Activated T-helper 2 cell treated with anti-CD3 and anti-CD28 coated beads, Interferon-gamma antibody, Interleukin-2, Interleukin-4, amounts not matched to agents 10 μg/mL and 5 μg/mL and 100 μg/mL, durations not matched to agents 14 hours and 24 hours and 36 hours (primary cell): ENCODE measurements around the gene TRIL. TPM values are rescaled to one million over a fixed set of nuclear protein-coding genes. Genes with fewer than 3 reads are reported as not detected.

Experiments
- DNase-seq: peaks from one replicate; pipeline ENCODE4 v3.0.0; 2021; ENCODE audit warnings: low spot score
- H3K27ac Mint-ChIP-seq: one replicate; pipeline ENCODE4 v1.8.0; 2021; ENCODE audit warnings: mixed read lengths
- H3K27me3 Mint-ChIP-seq: one replicate; pipeline ENCODE4 v1.8.0; 2021; ENCODE audit warnings: low read depth, mixed read lengths
- H3K36me3 Mint-ChIP-seq: one replicate; pipeline ENCODE4 v1.8.0; 2021; ENCODE audit warnings: low read depth, mixed read lengths
- H3K4me1 Mint-ChIP-seq: one replicate; pipeline ENCODE4 v1.8.0; 2021; ENCODE audit warnings: low read depth, mixed read lengths
- H3K4me3 Mint-ChIP-seq: one replicate; pipeline ENCODE4 v1.8.0; 2021; ENCODE audit warnings: low read depth, mild to moderate bottlenecking, moderate library complexity, mixed read lengths
- H3K9me3 Mint-ChIP-seq: one replicate; pipeline ENCODE4 v1.8.0; 2021; ENCODE audit warnings: mixed read lengths
- intact Hi-C: fragments of 100-400 bp; cut with micrococcal nuclease; formaldehyde crosslinking; loops from one replicate; pipeline ENCODE4 v1.15.1; 2023
- total RNA-seq: library from RNA; stranded (reverse); gene quantifications from 2 replicates; pipeline ENCODE4 v1.2.3, GENCODE V29; 2022

Gene TRIL
- total RNA-seq, 1 donor from 2014 or later, result not detected

DNA sequence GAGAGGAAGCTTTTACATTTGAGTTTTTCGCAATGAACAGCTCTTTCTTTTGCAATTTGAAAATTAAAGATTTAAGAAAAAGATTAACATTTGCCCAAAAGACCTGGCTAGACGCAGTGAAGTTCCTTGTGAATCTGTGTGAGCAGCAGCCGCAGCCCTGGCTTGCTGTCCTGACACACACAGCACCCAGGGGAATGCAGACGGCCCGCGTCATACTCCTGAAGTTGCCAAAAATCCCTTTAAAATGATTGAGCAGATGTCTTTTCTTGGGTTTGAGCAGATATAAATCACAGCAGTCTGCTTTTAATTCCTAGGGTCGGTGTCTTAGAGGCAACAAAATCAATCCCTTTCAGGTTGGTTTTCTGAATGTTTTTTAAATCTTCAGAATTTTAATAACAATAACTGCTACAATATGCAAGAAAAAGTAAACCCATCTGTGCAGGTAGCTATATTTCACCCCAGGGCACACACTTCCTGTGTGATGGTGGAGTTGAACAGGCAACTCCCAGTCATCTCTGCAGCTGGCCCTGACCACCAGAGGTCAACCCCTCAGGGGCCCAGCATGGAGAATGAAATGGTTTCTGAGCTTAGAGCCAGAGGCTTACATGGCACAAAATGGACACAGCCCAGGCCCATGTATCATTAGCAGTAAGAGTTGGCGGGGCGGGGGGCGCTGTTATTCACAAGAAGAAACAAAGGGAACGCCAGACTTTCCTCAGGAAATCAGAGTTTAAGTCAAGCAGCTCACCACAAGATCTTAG is 32.2 kb upstream of the TRIL start:
- intact Hi-C loops, result no loop called here
- no peak for DNase-seq
- peaks cover 1% of the 10 kb centered on the region for H3K27me3 Mint-ChIP-seq
- no peak overlapping the region for H3K4me3 Mint-ChIP-seq
- H3K27ac Mint-ChIP-seq, result no peak overlapping the region
- H3K9me3 Mint-ChIP-seq, result no peaks in the 10 kb centered on the region
- H3K4me1 Mint-ChIP-seq, result no peaks in the 10 kb centered on the region
- H3K36me3 Mint-ChIP-seq, result no peaks in the 10 kb centered on the region

- Mint-ChIP-seq H3K4me1 (no peaks in the 10 kb centered on the region), H3K4me3 (no peak overlapping the region), H3K36me3 (no peaks in the 10 kb centered on the region), H3K27me3 (peaks cover 1% of the 10 kb centered on the region), H3K27ac (no peak overlapping the region), H3K9me3 (no peaks in the 10 kb centered on the region)
- DNase-seq, result no peak
- intact Hi-C loops, result no loop called here
Observed at GRCh38 chr7:28989211-28989980, 31.3 kb upstream of the TRIL start.

DNA sequence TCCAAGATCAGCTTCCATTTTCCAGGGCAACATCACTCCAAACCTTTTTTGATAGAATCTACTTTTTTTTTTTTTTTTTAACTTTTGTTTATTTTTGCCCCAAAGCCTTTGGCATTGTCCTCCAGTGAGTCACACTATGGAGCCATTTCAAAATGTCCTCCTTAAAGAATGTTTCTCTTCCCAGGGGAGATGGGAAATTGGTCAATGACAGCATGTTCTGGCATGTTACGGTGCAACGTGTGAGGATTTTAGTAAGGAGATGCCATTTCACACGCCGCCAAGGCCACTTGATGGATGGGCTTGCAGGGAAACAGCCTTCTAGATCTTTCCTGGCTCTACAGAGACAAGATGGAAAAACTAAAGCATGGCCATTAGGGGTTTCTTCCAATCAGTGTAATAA is 30.7 kb upstream of the TRIL start:
- no peak for DNase-seq
- no peak overlapping the region for H3K4me3 Mint-ChIP-seq
- no peaks in the 10 kb centered on the region for H3K9me3 Mint-ChIP-seq
- no peaks in the 10 kb centered on the region for H3K4me1 Mint-ChIP-seq
- no peaks in the 10 kb centered on the region for H3K36me3 Mint-ChIP-seq
- intact Hi-C loops, result no loop called here
- peaks cover 1% of the 10 kb centered on the region for H3K27me3 Mint-ChIP-seq
- no peak overlapping the region for H3K27ac Mint-ChIP-seq

DNA sequence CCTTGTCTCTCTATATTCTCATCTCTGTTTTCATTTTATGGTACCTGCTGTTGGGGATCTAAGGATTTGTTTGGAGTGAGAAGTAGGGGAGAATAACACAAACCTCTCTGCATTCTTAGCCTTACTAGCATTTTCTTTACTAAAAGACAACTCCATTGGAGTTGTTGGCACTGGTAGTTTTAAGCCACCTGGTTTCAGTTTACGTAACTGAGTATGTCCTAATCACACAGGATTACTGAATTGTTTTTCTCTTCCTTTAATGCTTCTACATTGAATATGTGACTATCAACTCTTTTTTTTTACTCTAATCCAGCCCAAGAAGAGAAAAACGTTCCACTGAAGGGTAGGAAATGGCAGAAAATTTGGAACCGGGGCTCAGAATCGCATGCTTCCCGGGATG is 30.0 kb upstream of the TRIL start:
- H3K27ac Mint-ChIP-seq, result no peak overlapping the region
- no peaks in the 10 kb centered on the region for H3K9me3 Mint-ChIP-seq
- DNase-seq, result no peak
- H3K4me3 Mint-ChIP-seq, result no peak overlapping the region
- intact Hi-C loops, result no loop called here
- H3K4me1 Mint-ChIP-seq, result no peaks in the 10 kb centered on the region
- H3K36me3 Mint-ChIP-seq, result no peaks in the 10 kb centered on the region
- H3K27me3 Mint-ChIP-seq, result peaks cover 1% of the 10 kb centered on the region

DNA sequence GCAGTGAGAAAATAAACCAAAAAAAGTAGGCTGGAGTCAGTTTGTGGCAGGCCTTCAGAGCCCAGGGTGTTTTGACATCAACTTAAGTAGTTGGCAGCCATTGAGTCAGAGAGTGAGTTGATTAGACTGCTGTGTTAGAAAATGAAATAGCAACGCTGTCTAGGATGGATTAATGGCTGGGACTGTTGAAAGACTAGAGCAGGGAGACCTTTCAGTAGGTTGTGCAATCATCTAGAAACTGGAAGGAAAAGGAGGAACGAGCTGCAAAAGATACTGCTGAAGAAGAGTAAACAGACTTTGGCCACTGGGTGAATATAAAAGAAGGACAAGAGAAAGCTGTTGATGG is 28.6 kb upstream of the TRIL start:
- no peak for DNase-seq
- no peaks in the 10 kb centered on the region for H3K4me1 Mint-ChIP-seq
- H3K27ac Mint-ChIP-seq, result no peak overlapping the region
- H3K9me3 Mint-ChIP-seq, result no peaks in the 10 kb centered on the region
- intact Hi-C loops, result no loop called here
- H3K36me3 Mint-ChIP-seq, result no peaks in the 10 kb centered on the region
- no peak overlapping the region for H3K4me3 Mint-ChIP-seq
- peaks cover 1% of the 10 kb centered on the region for H3K27me3 Mint-ChIP-seq

GRCh38 chr7:28986028-28986764 is 28.1 kb upstream of the TRIL start:
- Mint-ChIP-seq H3K36me3 (no peaks in the 10 kb centered on the region), H3K4me3 (no peak overlapping the region), H3K4me1 (no peaks in the 10 kb centered on the region), H3K27me3 (peaks cover 1% of the 10 kb centered on the region), H3K9me3 (no peaks in the 10 kb centered on the region), H3K27ac (no peak overlapping the region)
- intact Hi-C loops, result no loop called here
- DNase-seq, result no peak

DNA sequence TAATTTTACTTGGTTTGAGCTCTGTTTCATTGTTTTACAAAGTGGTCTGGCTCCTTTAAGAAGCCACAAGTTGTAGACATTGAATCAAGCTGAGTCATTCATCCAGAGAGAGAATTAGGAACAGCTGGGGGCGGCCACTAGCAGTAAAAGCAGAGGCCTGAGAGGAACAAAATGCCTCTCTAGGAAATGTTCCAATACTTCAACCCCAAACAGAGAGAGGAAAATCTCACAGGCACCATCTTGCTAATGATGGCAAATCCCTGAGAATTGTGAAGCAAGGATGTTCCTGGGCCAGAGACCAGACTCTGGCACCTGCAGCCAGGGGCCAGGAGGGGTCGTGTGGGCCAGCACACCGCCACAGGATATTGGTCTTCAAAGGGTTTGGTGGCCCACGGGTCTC is 26.5 kb upstream of the TRIL start:
- no peak for DNase-seq
- H3K36me3 Mint-ChIP-seq, result no peaks in the 10 kb centered on the region
- no peak overlapping the region for H3K27ac Mint-ChIP-seq
- H3K9me3 Mint-ChIP-seq, result no peaks in the 10 kb centered on the region
- peaks cover 1% of the 10 kb centered on the region for H3K27me3 Mint-ChIP-seq
- no peaks in the 10 kb centered on the region for H3K4me1 Mint-ChIP-seq
- intact Hi-C loops, result no loop called here
- no peak overlapping the region for H3K4me3 Mint-ChIP-seq

DNA sequence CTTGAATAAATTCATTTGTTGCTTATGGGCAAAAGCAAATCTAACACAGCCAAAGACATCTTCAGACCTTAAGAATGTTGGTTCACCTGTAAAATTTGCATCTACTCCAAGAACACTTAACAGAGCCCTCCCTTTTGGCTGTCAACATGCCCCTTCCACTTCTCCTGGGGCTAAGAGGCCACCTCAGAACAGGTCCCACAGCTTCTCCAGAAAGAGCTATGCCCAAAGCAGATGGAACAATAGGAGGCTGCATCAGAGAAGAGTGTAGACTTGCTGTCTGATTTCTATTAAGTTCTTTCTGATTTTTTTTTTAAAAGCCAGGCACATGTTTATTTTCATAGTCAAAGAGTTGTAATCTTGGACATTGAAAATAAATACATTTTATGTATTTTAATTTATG is 26.1 kb upstream of the TRIL start:
- Mint-ChIP-seq H3K4me1 (no peaks in the 10 kb centered on the region), H3K36me3 (no peaks in the 10 kb centered on the region), H3K4me3 (no peak overlapping the region), H3K9me3 (no peaks in the 10 kb centered on the region), H3K27ac (no peak overlapping the region), H3K27me3 (peaks cover 1% of the 10 kb centered on the region)
- DNase-seq, result no peak
- intact Hi-C loops, result no loop called here

DNA sequence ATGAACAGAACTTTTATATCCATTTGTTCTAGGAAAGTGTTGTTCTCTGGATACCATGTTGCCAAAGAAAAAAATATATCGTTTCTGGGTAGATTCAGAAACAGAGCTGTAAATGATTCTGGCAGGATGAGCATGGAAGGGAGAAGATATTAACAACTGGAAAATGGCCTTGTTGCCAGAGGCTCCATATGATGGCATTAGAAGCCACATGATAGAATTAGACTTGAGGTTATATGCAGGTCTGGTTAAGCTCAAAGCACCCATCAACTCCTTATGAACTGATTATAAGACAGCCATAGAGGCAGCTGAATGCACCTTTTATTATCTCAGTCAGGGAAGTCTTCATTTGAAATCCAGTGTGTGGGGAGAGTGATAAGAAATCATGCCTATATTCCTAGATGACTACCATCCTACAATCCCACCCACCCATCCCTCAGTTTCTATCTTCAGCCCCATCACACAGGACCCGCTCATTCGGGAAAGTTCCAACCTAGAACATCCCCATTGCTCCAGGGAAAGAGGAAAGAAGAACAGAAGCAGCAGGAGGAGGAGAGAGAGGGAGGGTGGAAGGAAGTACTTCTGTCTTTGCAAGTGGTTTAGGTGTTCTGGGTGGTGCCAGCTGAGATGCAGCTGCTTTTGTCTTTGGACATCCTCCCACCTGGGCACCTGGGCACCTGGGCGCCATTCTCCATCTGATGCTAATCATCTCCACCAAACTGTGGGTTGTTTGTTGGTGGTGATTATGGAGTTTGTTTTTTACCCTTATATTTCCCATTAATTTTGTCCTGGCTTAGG is 25.5 kb upstream of the TRIL start:
- Mint-ChIP-seq H3K36me3 (no peaks in the 10 kb centered on the region), H3K4me3 (no peak overlapping the region), H3K4me1 (no peaks in the 10 kb centered on the region), H3K27ac (no peak overlapping the region), H3K27me3 (peaks cover 1% of the 10 kb centered on the region), H3K9me3 (no peaks in the 10 kb centered on the region)
- no peak for DNase-seq
- intact Hi-C loops, result no loop called here

- Mint-ChIP-seq H3K9me3 (no peaks in the 10 kb centered on the region), H3K27ac (no peak overlapping the region), H3K4me1 (no peaks in the 10 kb centered on the region), H3K27me3 (no peaks in the 10 kb centered on the region), H3K4me3 (no peak overlapping the region), H3K36me3 (no peaks in the 10 kb centered on the region)
- intact Hi-C loops, result no loop called here
- no peak for DNase-seq
Observed at GRCh38 chr7:28981161-28981465, 23.0 kb upstream of the TRIL start.

DNA sequence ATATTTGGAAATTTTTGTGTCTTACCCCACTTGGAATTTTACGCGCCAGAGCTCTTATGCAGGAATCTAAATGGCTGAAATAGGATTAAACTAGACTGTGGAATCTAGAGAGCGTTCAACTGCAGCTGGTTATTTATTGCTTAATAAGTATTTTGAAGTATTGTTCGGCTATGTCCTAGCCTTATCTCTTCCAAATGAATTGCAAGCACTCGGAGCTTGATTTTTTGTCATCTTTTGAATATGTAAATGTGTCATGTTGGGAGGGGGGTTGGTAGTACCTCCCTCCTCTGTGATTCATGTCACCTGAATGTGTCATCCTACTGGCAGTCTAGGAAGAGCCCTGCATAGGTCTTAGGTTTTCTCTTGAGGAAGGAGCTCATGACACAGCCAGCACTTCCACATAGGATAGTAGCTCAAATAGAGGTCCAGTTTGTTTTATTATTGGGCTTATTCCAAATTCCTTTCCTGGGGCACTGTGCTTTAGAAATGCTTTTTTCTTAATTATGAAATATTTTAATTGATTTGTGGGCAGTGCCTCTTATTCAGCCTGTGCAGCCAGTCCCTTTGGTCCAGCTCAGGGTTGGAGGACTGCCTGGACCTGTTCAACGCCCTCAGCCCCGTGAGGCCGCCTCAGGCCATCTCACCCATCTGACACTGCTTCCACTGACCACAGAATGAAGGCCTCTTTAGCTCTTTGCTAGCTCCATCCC is 22.5 kb upstream of the TRIL start:
- Mint-ChIP-seq H3K27ac (no peak overlapping the region), H3K9me3 (no peaks in the 10 kb centered on the region), H3K27me3 (no peaks in the 10 kb centered on the region), H3K36me3 (no peaks in the 10 kb centered on the region), H3K4me3 (no peak overlapping the region), H3K4me1 (no peaks in the 10 kb centered on the region)
- intact Hi-C loops, result no loop called here
- no peak for DNase-seq

- H3K27me3 Mint-ChIP-seq, result no peaks in the 10 kb centered on the region
- no peak overlapping the region for H3K27ac Mint-ChIP-seq
- H3K4me3 Mint-ChIP-seq, result no peak overlapping the region
- H3K4me1 Mint-ChIP-seq, result no peaks in the 10 kb centered on the region
- no peaks in the 10 kb centered on the region for H3K36me3 Mint-ChIP-seq
- DNase-seq, result no peak
- H3K9me3 Mint-ChIP-seq, result no peaks in the 10 kb centered on the region
- intact Hi-C loops, result no loop called here
Observed at GRCh38 chr7:28979776-28980175, 21.6 kb upstream of the TRIL start.
